ENCODE measurements around the gene CACNG1. TPM values are rescaled to one million over a fixed set of nuclear protein-coding genes. Genes with fewer than 3 reads are reported as not detected.
A peak's percentile ranks its signal among the peaks of the same experiment; 100 is the strongest.

Gene CACNG1
- total RNA-seq, 2 donors from 2014 or later = not detected

DNA sequence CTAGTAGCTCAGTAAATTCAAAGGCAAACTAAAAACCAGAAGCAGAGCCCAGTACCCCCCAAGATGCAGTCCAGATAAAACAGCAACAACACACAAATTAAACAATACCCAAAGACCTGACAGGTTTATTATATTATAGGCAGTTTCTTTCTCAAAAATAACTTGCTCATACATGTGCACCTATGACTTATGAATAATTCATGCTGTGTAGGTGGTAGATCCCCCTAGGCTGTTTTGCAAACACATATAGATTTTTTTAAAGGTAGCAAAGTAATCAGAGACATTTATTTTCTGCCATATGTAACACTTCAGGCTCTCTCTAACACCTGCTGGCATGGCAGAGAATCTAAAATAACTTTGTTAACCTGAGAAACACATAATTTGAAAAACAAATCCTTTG, 27.2 kb downstream of the CACNG1 start:
- no peak overlapping the region for H3K27ac ChIP-seq
- no peak for TF ChIP-seq CTCF (IDR thresholded peaks at IDR 0.05)
- H3K27me3 ChIP-seq = no peaks in the 10 kb centered on the region
- H3K4me3 ChIP-seq = no peak overlapping the region
- intact Hi-C loops (cut with DNase I) = no loop called here
- H3K4me1 ChIP-seq = no peaks in the 10 kb centered on the region
- DNase-seq = no peak
- H3K36me3 ChIP-seq = no peaks in the 10 kb centered on the region
- H3K9me3 ChIP-seq = no peaks in the 10 kb centered on the region
- H3K9ac ChIP-seq (ENCODE audit: low read depth in 2 of 2, low read length in 2 of 2) = no peak overlapping the region

- H3K36me3 ChIP-seq = no peaks in the 10 kb centered on the region
- no peak for DNase-seq
- no peaks in the 10 kb centered on the region for H3K9me3 ChIP-seq
- intact Hi-C loops (cut with DNase I) = no loop called here
- no peak for TF ChIP-seq CTCF (IDR thresholded peaks at IDR 0.05)
- no peak overlapping the region for H3K4me3 ChIP-seq
- H3K27ac ChIP-seq = no peak overlapping the region
- H3K9ac ChIP-seq (ENCODE audit: low read depth in 2 of 2, low read length in 2 of 2) = no peak overlapping the region
- H3K27me3 ChIP-seq = no peaks in the 10 kb centered on the region
- no peaks in the 10 kb centered on the region for H3K4me1 ChIP-seq
These were observed 28.5 kb downstream of the CACNG1 start for GRCh38 chr17:67072885-67073284.

- Histone ChIP-seq H3K9ac (ENCODE audit: low read depth in 2 of 2, low read length in 2 of 2) (no peak overlapping the region), H3K27me3 (no peaks in the 10 kb centered on the region), H3K4me1 (no peaks in the 10 kb centered on the region), H3K9me3 (no peaks in the 10 kb centered on the region), H3K4me3 (no peak overlapping the region), H3K36me3 (no peaks in the 10 kb centered on the region), H3K27ac (no peak overlapping the region)
- no peak for DNase-seq
- TF ChIP-seq CTCF (IDR thresholded peaks at IDR 0.05) = no peak
- intact Hi-C loops (cut with DNase I) = no loop called here
These were observed 30.4 kb downstream of the CACNG1 start for GRCh38 chr17:67074781-67075180.

- H3K27ac ChIP-seq = no peak overlapping the region
- no peaks in the 10 kb centered on the region for H3K27me3 ChIP-seq
- no peak overlapping the region for H3K4me3 ChIP-seq
- H3K9ac ChIP-seq (ENCODE audit: low read depth in 2 of 2, low read length in 2 of 2) = no peak overlapping the region
- DNase-seq = peak; percentile 40
- intact Hi-C loops (cut with DNase I) = no loop called here
- H3K9me3 ChIP-seq = no peaks in the 10 kb centered on the region
- H3K4me1 ChIP-seq = no peaks in the 10 kb centered on the region
- no peaks in the 10 kb centered on the region for H3K36me3 ChIP-seq
- TF ChIP-seq CTCF (IDR thresholded peaks at IDR 0.05) = no peak
These were observed 31.9 kb downstream of the CACNG1 start for GRCh38 chr17:67076290-67076689.

GRCh38 chr17:67078292-67078691, 33.9 kb downstream of the CACNG1 start:
- DNase-seq = no peak
- Histone ChIP-seq H3K9me3 (no peaks in the 10 kb centered on the region), H3K9ac (ENCODE audit: low read depth in 2 of 2, low read length in 2 of 2) (no peak overlapping the region), H3K4me1 (no peaks in the 10 kb centered on the region), H3K4me3 (no peak overlapping the region), H3K36me3 (no peaks in the 10 kb centered on the region), H3K27ac (no peak overlapping the region), H3K27me3 (no peaks in the 10 kb centered on the region)
- intact Hi-C loops (cut with DNase I) = no loop called here
- TF ChIP-seq CTCF (IDR thresholded peaks at IDR 0.05) = no peak

GRCh38 chr17:67079491-67079890, 35.1 kb downstream of the CACNG1 start:
- no peak overlapping the region for H3K9ac ChIP-seq (ENCODE audit: low read depth in 2 of 2, low read length in 2 of 2)
- no peaks in the 10 kb centered on the region for H3K9me3 ChIP-seq
- H3K36me3 ChIP-seq = no peaks in the 10 kb centered on the region
- no peaks in the 10 kb centered on the region for H3K4me1 ChIP-seq
- no peak for TF ChIP-seq CTCF (IDR thresholded peaks at IDR 0.05)
- no peak overlapping the region for H3K4me3 ChIP-seq
- intact Hi-C loops (cut with DNase I) = no loop called here
- no peaks in the 10 kb centered on the region for H3K27me3 ChIP-seq
- no peak for DNase-seq
- no peak overlapping the region for H3K27ac ChIP-seq
